ENCODE results near the gene C1orf167.

The C1orf167 gene

GRCh38 chr1:11835441-11836225 is 73.6 kb downstream of the C1orf167 start:
- no peak for DNase-seq (ENCODE audit: low read depth, low spot score)

GRCh38 chr1:11836955-11837766 is 75.2 kb downstream of the C1orf167 start:
- no peak for DNase-seq (ENCODE audit: low read depth, low spot score)

- DNase-seq (ENCODE audit: low read depth, low spot score) = no peak
Observed at GRCh38 chr1:11837767-11838348, 75.9 kb downstream of the C1orf167 start.

- DNase-seq (ENCODE audit: low read depth, low spot score) = peak; percentile 40
Observed at GRCh38 chr1:11838349-11839272, 76.6 kb downstream of the C1orf167 start.

Measured in activated CD4-positive, CD25-positive, alpha-beta regulatory T cell treated with anti-CD3 and anti-CD28 coated beads, Interleukin-2, amount 50 U/mL, for 16 hours (primary cell).